ENCODE results near the gene BMP10.

BMP10 gene

DNA sequence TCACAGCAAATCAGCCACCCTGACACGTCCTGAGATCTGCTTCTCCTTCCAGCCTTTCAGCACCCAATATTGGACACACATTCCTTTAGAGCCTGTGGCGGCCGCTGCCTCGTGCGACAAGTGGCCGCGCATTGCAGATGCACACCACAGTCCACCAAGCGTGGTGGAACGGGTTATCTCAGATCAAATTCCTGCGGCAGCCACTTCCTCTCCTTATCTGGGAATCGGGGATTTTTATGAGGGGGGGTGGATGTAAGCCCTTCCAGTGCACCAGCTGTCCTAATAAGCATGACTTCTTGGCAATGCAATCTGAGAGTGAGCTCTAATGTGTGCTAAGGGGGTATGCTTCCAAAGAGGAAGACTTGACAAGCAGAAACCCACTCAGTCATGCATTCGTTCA lies 18.3 kb upstream of the BMP10 start:
- ATAC-seq (no peak), DNase-seq (no peak)

- ATAC-seq (no peak), DNase-seq (no peak)
These were observed 17.8 kb upstream of the BMP10 start for GRCh38 chr2:68889021-68889420.

- ATAC-seq (no peak), DNase-seq (no peak)
These were observed 17.0 kb upstream of the BMP10 start for GRCh38 chr2:68888038-68888704.

DNA sequence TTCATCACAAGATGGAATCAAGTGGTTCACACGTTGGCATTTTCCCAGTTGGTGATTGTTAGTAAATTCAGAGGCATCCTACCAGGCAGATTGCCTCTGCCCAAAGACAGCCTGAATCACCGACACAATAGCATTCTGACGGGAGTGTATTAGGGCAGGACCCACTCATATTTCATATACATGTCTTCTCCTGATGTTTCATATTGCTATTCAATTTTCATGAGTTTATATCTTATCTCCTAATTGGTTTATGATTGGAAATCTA lies 14.5 kb upstream of the BMP10 start:
- DNase-seq (no peak), ATAC-seq (no peak)

DNA sequence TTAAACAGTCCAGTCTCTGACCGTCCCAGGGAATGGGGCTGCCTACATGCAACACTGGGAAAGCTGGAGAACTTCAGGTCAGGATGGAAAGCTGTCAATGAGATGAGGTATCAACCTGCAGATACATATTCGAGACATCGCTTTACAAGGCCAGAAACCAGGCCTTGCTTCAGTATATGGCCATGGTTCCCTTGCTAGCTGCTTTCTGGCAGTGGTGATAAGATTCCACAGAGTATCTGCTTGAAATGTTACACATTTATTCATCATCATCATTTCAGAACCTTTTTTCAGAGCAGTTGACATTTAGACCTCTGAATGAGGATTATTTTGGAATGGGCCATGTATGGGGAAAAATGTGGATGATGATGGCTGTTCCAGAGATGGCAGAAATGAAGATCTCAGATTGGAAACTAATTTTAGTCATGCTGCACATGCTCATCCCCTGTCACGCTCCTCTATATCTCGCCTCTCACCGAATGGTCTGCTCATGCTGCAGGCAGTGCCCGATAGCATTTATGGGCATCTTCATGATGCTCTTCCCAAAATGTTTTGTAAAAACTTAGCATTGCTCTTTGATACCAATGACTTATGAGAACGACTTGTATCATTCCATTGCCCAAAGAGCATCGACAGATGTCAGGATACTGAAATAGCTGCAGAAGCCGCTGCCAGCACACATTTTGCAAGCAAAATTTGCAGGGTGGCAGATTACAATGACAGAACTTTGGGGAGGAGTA lies 14.0 kb upstream of the BMP10 start:
- no peak for ATAC-seq
- DNase-seq, result no peak

DNA sequence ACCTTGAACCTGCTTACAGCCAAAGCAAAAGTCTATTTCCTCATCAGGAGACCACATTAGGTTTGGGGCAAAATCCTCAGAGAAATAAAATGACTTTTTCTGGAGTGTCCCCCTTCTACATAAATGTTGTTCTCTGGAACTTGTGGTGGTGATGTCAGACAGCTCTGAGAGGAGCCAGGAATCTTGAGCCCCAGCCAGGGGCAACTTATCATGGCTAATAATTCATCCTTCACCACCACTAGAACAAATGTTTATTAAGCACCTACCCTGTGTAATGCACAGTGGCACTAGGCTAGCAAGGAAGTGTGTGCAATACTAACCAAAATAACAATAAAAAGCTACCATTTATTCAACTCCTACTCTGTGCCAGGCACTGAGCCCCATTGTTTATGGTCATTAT lies 9.0 kb upstream of the BMP10 start:
- DNase-seq (no peak), ATAC-seq (no peak)

DNA sequence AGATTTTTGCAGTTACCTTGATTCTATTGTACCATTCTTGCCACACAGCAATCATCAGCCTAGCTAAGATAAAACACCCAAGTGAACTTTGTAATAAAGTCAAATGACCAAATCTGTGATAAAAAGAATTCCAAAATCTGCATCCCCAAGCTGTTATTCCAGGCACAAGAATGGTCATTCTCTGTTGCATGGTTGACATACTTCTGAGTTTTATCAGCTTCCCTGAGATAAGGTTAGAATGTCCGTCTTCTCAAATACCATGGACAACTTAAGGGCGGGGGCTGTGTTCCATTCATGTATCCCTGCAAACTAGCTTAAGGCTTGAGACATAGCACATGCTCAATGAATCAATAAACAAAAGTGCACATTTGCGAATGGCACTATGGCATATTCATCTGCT lies 8.1 kb upstream of the BMP10 start:
- ATAC-seq (no peak), DNase-seq (no peak)

GRCh38 chr2:68878753-68879152 lies 7.6 kb upstream of the BMP10 start:
- no peak for ATAC-seq
- no peak for DNase-seq

- DNase-seq (no peak), ATAC-seq (peak; percentile 49)
These were observed 7.0 kb upstream of the BMP10 start for GRCh38 chr2:68878071-68878711.

DNA sequence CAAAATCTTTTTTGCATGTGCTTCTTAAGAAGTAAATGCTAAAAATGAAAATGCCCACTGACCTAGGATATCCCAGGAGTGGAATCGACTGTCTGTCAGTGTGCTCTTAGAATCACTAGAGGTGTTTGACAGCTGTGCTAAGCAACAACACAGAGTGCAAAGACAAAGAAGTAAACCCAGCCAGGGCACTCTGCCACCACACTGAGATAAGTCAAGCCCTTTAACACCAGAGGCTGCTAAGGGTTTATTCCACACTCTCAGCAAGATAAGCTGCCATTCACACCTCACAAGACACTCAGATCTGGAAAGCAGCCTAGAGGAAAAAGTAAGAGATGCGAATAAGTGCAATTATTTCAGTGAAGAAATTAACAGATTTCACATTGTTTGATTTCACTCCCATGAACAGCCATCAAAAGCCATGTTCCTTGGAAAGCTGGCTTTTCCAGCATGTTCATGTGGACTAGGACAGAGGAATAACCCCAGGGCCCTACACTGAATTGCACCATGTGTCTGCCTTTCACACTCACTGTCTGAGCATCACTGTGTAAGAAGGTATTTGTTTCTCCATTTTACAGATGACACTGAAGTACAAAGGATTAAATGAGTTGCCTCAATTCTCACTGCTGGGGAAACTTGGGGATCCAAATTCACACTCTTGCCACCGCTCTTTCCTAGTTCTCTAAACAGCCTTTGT lies 6.0 kb upstream of the BMP10 start:
- ATAC-seq (peak; percentile 40), DNase-seq (no peak)

- DNase-seq (no peak), ATAC-seq (no peak)
These were observed 982 bp downstream of the BMP10 start for GRCh38 chr2:68870215-68870614.

DNA sequence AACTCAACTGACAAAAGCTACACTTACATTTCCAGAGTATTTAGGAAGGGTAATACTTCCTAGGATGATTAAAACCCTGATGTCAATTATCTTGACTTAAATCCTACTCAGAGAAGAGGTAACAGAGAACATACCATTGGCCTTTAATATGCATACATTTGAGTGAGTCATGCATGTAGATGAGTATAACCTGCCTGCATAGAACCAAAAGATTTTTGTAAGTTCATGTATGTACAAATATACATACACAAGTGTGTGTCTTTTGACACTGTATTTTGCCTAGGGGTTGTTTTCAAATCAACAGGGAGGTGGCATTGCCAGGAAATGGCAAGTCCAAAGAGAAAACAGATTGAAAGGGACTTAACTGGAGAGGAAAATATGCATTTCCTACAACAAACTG lies 6.1 kb downstream of the BMP10 start:
- no peak for DNase-seq
- no peak for ATAC-seq

GRCh38 chr2:68863996-68864395 lies 7.2 kb downstream of the BMP10 start:
- DNase-seq (no peak), ATAC-seq (no peak)

GRCh38 chr2:68862889-68863288 lies 8.3 kb downstream of the BMP10 start:
- no peak for DNase-seq
- ATAC-seq, result no peak

- ATAC-seq (no peak), DNase-seq (no peak)
These were observed 9.9 kb downstream of the BMP10 start for GRCh38 chr2:68861330-68861729.

- ATAC-seq (no peak), DNase-seq (no peak)
These were observed 11.1 kb downstream of the BMP10 start for GRCh38 chr2:68860111-68860510.

GRCh38 chr2:68857855-68858456 lies 13.2 kb downstream of the BMP10 start:
- no peak for DNase-seq
- peak; percentile 58 for ATAC-seq

GRCh38 chr2:68857202-68857845 lies 13.9 kb downstream of the BMP10 start:
- DNase-seq (no peak), ATAC-seq (no peak)

- ATAC-seq, result no peak
- DNase-seq, result no peak
These were observed 15.6 kb downstream of the BMP10 start for GRCh38 chr2:68855550-68855949.

DNA sequence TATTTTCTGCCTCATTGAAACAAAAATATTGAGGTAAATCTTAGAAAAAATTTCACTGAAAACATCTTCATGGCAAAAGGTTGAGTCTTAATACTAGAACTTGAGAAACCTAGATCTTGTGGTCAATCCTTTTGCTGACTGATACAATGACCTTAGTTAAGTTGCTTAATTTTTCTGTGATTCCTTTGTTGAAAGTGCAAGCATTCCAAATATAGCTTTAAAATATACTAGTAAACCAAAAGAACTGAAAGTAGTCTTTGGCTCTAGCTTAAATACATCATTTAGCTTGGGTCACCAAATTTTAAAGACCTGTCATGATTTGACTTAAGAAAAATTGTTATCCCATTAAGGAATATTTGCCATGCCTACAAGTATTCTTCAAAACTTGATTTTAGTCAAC lies 16.7 kb downstream of the BMP10 start:
- ATAC-seq (no peak), DNase-seq (no peak)

- DNase-seq (no peak), ATAC-seq (no peak)
These were observed 17.3 kb downstream of the BMP10 start for GRCh38 chr2:68853915-68854314.

- no peak for DNase-seq
- no peak for ATAC-seq
These were observed 18.2 kb downstream of the BMP10 start for GRCh38 chr2:68853035-68853434.

All from stimulated activated naive CD8-positive, alpha-beta T cell treated with anti-CD3 and anti-CD28 coated beads, Interleukin-15, Interleukin-2, amounts not matched to agents 100 U/mL and 50 U/mL, for 24 hours (primary cell).